Measurements from ENCODE around the gene SLC27A4. TPM values are rescaled to one million over a fixed set of nuclear protein-coding genes. Genes with fewer than 3 reads are reported as not detected.

The SLC27A4 gene
- total RNA-seq, 1 experiment from 2014 or later: 17.0 TPM

DNA sequence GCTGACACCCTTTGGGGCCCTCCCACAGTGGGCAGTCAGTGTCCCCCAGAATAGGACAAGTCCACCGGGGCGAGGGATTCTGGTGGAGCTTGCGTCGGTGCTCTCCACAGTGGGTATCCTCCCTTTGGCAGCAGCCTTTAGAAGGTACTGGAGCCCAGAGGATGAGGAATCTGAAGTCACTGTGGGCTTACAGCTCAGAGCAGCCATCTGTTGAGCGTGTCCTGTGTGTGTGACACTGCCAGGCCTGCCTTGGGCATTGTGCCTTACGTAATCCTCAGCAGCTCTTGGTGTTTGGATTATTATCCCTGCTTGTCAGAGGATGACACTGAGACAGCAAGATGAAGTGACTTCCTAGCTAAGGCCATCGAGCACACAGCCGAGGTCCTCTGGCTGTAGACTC lies 43.5 kb downstream of the SLC27A4 start:
- H2BK20ac ChIP-seq (ENCODE audit: low read depth, low read length, poor library complexity, severe bottlenecking): no peak overlapping the region
- no peak overlapping the region for H2BK15ac ChIP-seq (ENCODE audit: low read depth, low read length)
- no peaks in the 10 kb centered on the region for H3K23me2 ChIP-seq (ENCODE audit: insufficient read length, low read depth, low read length, poor library complexity, severe bottlenecking)
- H4K20me1 ChIP-seq (ENCODE audit: control insufficient read depth, insufficient read depth, insufficient read length): no peaks in the 10 kb centered on the region
- H3K56ac ChIP-seq (ENCODE audit: insufficient read length, low read depth, low read length): no peak overlapping the region
- Mint-ChIP-seq H3K27me3 (ENCODE audit: low read depth) (peaks cover 93% of the 10 kb centered on the region), H3K27ac (no peak overlapping the region; a peak in 1 of 7 replicates), H3K4me1 (peaks cover 47 to 53% of the 10 kb centered on the region in 2 experiments), H3K4me3 (peak overlapping the region in 1 of 2 experiments; percentile 74; a peak in 2 of 5 replicates), H3K36me3 (ENCODE audit: insufficient read depth in 1 of 3, low read depth in 3 of 3) (peaks cover 14 to 46% (median 39%) of the 10 kb centered on the region in 3 experiments), H3K9me3 (no peaks in the 10 kb centered on the region)
- no peak overlapping the region for H2AFZ ChIP-seq (ENCODE audit: low read length)
- H3K9me3 ChIP-seq (ENCODE audit: control insufficient read depth, low read depth, low read length): no peaks in the 10 kb centered on the region
- peak overlapping the region; percentile 22 for H3K4me2 ChIP-seq (ENCODE audit: insufficient read depth, insufficient read length, low read length)
- no peak overlapping the region for H4K8ac ChIP-seq (replicated peaks; ENCODE audit: insufficient read length, low read depth, low read length)
- H3K79me1 ChIP-seq (ENCODE audit: insufficient read depth, low read depth, low read length, poor library complexity, severe bottlenecking): no peaks in the 10 kb centered on the region
- DNase-seq: no peak
- H3K27me3 ChIP-seq (ENCODE audit: insufficient read depth, low read length): peaks cover 22% of the 10 kb centered on the region
- H4K91ac ChIP-seq (ENCODE audit: insufficient read length, low read depth, low read length): no peak overlapping the region
- H3K79me2 ChIP-seq (ENCODE audit: insufficient read depth, low read length): no peaks in the 10 kb centered on the region
- no CpG with 5 or more reads among the region's 8 CpGs for WGBS (ENCODE audit: extremely low coverage, insufficient read length, low lambda C conversion rate)
- H4K5ac ChIP-seq (ENCODE audit: insufficient read length, low read depth, low read length): no peak overlapping the region
- H3K18ac ChIP-seq (ENCODE audit: insufficient read length, low read depth, low read length): peak overlapping the region; percentile 9
- H2BK120ac ChIP-seq (ENCODE audit: low read depth, low read length, poor library complexity, severe bottlenecking): no peak overlapping the region
- TF ChIP-seq, protein P1, sequence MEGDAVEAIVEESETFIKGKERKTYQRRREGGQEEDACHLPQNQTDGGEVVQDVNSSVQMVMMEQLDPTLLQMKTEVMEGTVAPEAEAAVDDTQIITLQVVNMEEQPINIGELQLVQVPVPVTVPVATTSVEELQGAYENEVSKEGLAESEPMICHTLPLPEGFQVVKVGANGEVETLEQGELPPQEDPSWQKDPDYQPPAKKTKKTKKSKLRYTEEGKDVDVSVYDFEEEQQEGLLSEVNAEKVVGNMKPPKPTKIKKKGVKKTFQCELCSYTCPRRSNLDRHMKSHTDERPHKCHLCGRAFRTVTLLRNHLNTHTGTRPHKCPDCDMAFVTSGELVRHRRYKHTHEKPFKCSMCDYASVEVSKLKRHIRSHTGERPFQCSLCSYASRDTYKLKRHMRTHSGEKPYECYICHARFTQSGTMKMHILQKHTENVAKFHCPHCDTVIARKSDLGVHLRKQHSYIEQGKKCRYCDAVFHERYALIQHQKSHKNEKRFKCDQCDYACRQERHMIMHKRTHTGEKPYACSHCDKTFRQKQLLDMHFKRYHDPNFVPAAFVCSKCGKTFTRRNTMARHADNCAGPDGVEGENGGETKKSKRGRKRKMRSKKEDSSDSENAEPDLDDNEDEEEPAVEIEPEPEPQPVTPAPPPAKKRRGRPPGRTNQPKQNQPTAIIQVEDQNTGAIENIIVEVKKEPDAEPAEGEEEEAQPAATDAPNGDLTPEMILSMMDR (conservative IDR thresholded peaks at IDR 0.05): no peak
- H3K9ac ChIP-seq (ENCODE audit: extremely low read depth, insufficient read length, low read length): no peak overlapping the region
- H2AK5ac ChIP-seq (ENCODE audit: insufficient read length, low read length): no peak overlapping the region
- no peak overlapping the region for H2BK12ac ChIP-seq (ENCODE audit: insufficient read length, low read depth, low read length)
- no peak overlapping the region for H3K27ac ChIP-seq (ENCODE audit: insufficient read length, low read depth, low read length)
- no peak overlapping the region for H3K23ac ChIP-seq (ENCODE audit: insufficient read length, low read depth, low read length)
- H3K4me1 ChIP-seq (ENCODE audit: insufficient read depth, low read length): peaks cover 24% of the 10 kb centered on the region
- no peak overlapping the region for H2BK5ac ChIP-seq (ENCODE audit: insufficient read length, low read length)
- H3T11ph ChIP-seq (ENCODE audit: low read length): no peak overlapping the region
- no peak overlapping the region for H3K4ac ChIP-seq (ENCODE audit: low read depth, low read length)
- H3K14ac ChIP-seq (ENCODE audit: insufficient read depth, low read length): no peak overlapping the region

Measured in H9 (cell line).